Tibial artery (tissue), 4 donors: ENCODE measurements around the gene GOLGB1.

Experiments used
- DNase-seq, 2 donors: peaks; one replicate each; pipeline ENCODE4 v3.0.0-alpha.2; 2019
- H3K27ac ChIP-seq, 2 donors: fragments of 200-600 bp; sonication (generic) in 1 of 2; 1 replicate in 1 of 2; 2 replicates in 1 of 2; pipeline ENCODE4 v1.5.1; 2018 to 2019; ENCODE audit warnings: mild to moderate bottlenecking in 1 of 2
- H3K27me3 ChIP-seq, 2 donors: fragments of 200-600 bp; sonication (generic) in 1 of 2; one replicate each; pipeline versions ENCODE4 v1.5.1 to v1.6.0; 2016 to 2019
- H3K36me3 ChIP-seq, 3 donors: fragments of 200-600 bp; sonication (generic) in 2 of 3; one replicate each; pipeline ENCODE4 v1.5.1; 2016 to 2019; ENCODE audit warnings: mild to moderate bottlenecking in 2 of 3
- H3K4me1 ChIP-seq, 4 donors: fragments of 200-600 bp; sonication (generic) in 2 of 4; 1 replicate in 3 of 4; 2 replicates in 1 of 4; pipeline ENCODE4 v1.5.1; 2016 to 2019
- H3K4me3 ChIP-seq, 2 donors: fragments of 200-600 bp; sonication (generic) in 1 of 2; 1 replicate in 1 of 2; 2 replicates in 1 of 2; pipeline ENCODE4 v1.5.1; 2018 to 2019; ENCODE audit warnings: mild to moderate bottlenecking in 2 of 2
- H3K9me3 ChIP-seq, 3 donors: fragments of 200-600 bp; sonication (generic) in 1 of 3; one replicate each; pipeline ENCODE4 v1.5.1; 2016 to 2019
- CTCF ChIP-seq, 2 experiments: fragments of 200-600 bp in 1 of 2; fragments of 450-650 bp in 1 of 2; IDR thresholded peaks; one replicate each; pipeline ENCODE4 v1.5.1; 2017 to 2019; ENCODE audit warnings: antibody characterized with exemption in 2 of 2, mild to moderate bottlenecking in 1 of 2, moderate library complexity in 1 of 2
- intact Hi-C: fragments of 100-400 bp; cut with DNase I; formaldehyde crosslinking; loops from one replicate; pipeline ENCODE4 v1.15.0; 2023; ENCODE audit warnings: low total_unique reads

The GOLGB1 gene

GRCh38 chr3:121619691-121620090, 129.8 kb downstream of the GOLGB1 start:
- intact Hi-C loops = no loop called here

More at GRCh38 chr3:121619691-121620090, 129.8 kb downstream of the GOLGB1 start:
- Histone ChIP-seq H3K36me3 (no peaks in the 10 kb centered on the region), H3K4me3 (no peak overlapping the region), H3K27me3 (no peaks in the 10 kb centered on the region), H3K4me1 (no peaks in the 10 kb centered on the region), H3K27ac (no peak overlapping the region), H3K9me3 (no peaks in the 10 kb centered on the region)
- TF ChIP-seq CTCF (IDR thresholded peaks at IDR 0.05) = no peak
- DNase-seq = no peak
